Myometrial cell (primary cell): Measurements from ENCODE around the gene SLC17A4. TPM values are rescaled to one million over a fixed set of nuclear protein-coding genes. Genes with fewer than 3 reads are reported as not detected.

ENCODE experiments used
- total RNA-seq: library from RNA; depleted of rRNA; stranded (reverse); fragments of >200 nt; gene quantifications from 2 replicates; pipeline ENCODE4 v1.2.3, GENCODE V29; 2015

SLC17A4 gene
- total RNA-seq = not detected in 2 replicates

GRCh38 chr6:25754535-25754934, at the start of gene SLC17A4:
Gene SLC17A4, plus strand, starts transcription at chr6:25754742. Its CDS starts 7,221 bp downstream, at chr6:25761963.

Other genes with a start within 250 kb of the SLC17A4 start
- not detected in 2 replicates for gene SCGN, start 102.5 kb upstream of the SLC17A4 start, total RNA-seq
- gene SLC17A1, start 77.3 kb downstream of the SLC17A4 start, total RNA-seq = not detected in 2 replicates
- not detected in 2 replicates for gene SLC17A3, start 119.5 kb downstream of the SLC17A4 start, total RNA-seq
- not detected in 2 replicates for gene SLC17A2, start 175.9 kb downstream of the SLC17A4 start, total RNA-seq
- 7.5 and 8.2 TPM in 2 replicates for gene TRIM38, start 208.1 kb downstream of the SLC17A4 start, total RNA-seq